ENCODE measurements around the gene FHDC1. TPM values are rescaled to one million over a fixed set of nuclear protein-coding genes. Genes with fewer than 3 reads are reported as not detected.

FHDC1 gene
- total RNA-seq, 1 donor from 2014 or later: 1.5 TPM

DNA sequence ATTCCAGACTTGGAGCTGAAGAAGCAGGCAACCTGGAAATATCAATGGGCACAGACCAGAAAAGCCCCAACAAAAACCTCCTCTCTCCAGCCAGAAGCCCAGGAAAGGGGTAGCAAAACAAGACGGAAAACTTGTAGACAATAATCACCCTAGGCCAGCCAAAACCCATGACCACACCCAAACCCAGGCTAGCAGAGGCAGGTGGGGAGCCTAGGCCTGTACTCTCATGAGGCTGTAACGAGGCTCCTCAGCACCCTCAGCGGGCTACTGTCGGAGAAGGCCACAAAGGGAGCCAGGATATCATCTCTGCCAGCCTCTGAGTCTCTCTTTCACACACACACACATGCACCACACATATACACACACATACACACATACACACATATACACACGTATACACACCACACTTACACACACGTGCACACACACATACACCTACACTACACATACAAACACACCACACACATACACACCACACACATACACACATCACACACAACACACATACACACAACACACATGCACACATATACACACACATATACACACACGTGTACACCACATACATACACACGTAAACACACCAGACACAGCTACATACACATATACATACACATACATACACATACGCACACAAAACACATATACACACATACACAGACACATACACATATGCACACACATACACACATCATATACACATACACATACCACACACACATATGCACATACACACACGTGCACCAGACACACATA lies 90.6 kb downstream of the FHDC1 start:
- H3K9me3 Mint-ChIP-seq (ENCODE audit: unreplicated experiment): peaks cover 20% of the 10 kb centered on the region
- TF ChIP-seq, protein P1, sequence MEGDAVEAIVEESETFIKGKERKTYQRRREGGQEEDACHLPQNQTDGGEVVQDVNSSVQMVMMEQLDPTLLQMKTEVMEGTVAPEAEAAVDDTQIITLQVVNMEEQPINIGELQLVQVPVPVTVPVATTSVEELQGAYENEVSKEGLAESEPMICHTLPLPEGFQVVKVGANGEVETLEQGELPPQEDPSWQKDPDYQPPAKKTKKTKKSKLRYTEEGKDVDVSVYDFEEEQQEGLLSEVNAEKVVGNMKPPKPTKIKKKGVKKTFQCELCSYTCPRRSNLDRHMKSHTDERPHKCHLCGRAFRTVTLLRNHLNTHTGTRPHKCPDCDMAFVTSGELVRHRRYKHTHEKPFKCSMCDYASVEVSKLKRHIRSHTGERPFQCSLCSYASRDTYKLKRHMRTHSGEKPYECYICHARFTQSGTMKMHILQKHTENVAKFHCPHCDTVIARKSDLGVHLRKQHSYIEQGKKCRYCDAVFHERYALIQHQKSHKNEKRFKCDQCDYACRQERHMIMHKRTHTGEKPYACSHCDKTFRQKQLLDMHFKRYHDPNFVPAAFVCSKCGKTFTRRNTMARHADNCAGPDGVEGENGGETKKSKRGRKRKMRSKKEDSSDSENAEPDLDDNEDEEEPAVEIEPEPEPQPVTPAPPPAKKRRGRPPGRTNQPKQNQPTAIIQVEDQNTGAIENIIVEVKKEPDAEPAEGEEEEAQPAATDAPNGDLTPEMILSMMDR (IDR thresholded peaks at IDR 0.05; ENCODE audit: insufficient read depth, low read depth, low read length): no peak
- TF ChIP-seq EZH2 (IDR thresholded peaks at IDR 0.05; ENCODE audit: insufficient read depth, low read length): no peak

DNA sequence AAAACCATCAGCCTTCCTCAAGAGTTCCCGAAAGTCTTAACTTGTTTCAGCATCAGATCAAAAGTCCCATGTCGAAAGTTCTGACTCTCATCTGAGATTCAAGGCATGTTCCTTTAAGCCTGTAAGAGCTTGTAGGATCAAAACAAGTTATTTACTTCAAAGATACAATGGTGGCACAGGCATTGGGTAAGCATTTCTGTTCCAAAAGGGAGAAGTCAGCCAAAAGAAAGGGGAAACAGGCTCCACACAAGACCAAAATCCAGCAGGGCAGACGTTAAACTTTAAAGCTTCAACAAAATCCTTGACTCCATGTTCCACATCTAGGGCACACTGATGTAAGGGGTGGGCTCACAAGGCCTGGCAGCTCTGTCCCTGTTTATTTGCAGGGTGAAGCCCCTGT lies 91.7 kb downstream of the FHDC1 start:
- Mint-ChIP-seq H3K36me3 (ENCODE audit: low read depth, unreplicated experiment) (peaks cover 2% of the 10 kb centered on the region), H3K27ac (ENCODE audit: unreplicated experiment) (no peak overlapping the region), H3K4me3 (ENCODE audit: unreplicated experiment) (no peak overlapping the region), H3K4me1 (ENCODE audit: low read depth, unreplicated experiment) (no peaks in the 10 kb centered on the region), H3K27me3 (ENCODE audit: low read depth, unreplicated experiment) (peaks cover 14% of the 10 kb centered on the region), H3K9me3 (ENCODE audit: unreplicated experiment) (peaks cover 19% of the 10 kb centered on the region)
- Histone ChIP-seq H3K27me3 (ENCODE audit: insufficient read depth, low read length) (peaks cover 2% of the 10 kb centered on the region), H4K20me1 (ENCODE audit: insufficient read depth, low read length) (no peaks in the 10 kb centered on the region), H3K4me3 (ENCODE audit: insufficient read depth, low read depth, low read length) (no peak overlapping the region), H3K27ac (ENCODE audit: low read depth, low read length) (no peak overlapping the region), H3K4me1 (ENCODE audit: insufficient read depth, low read length) (no peaks in the 10 kb centered on the region), H3K36me3 (ENCODE audit: insufficient read depth, low read length) (no peaks in the 10 kb centered on the region), H3K9ac (ENCODE audit: low read length) (no peak overlapping the region), H3K4me2 (ENCODE audit: low read length) (no peak overlapping the region), H3K79me2 (ENCODE audit: insufficient read depth, low read length) (no peaks in the 10 kb centered on the region), H2AFZ (ENCODE audit: low read depth, low read length) (no peak overlapping the region), H3K9me3 (ENCODE audit: insufficient read depth, low read depth, low read length) (no peaks in the 10 kb centered on the region)
- no peak for DNase-seq (ENCODE audit: low read depth)
- FAIRE-seq: no peak
- no peak for TF ChIP-seq EZH2 (IDR thresholded peaks at IDR 0.05; ENCODE audit: insufficient read depth, low read length)
- TF ChIP-seq, protein P1 (IDR thresholded peaks at IDR 0.05; ENCODE audit: insufficient read depth, low read depth, low read length): no peak

More for the DNA sequence above, 90.6 kb downstream of the FHDC1 start:
- Histone ChIP-seq H3K27ac (ENCODE audit: low read depth, low read length) (no peak overlapping the region), H3K27me3 (ENCODE audit: insufficient read depth, low read length) (peaks cover 2% of the 10 kb centered on the region), H3K36me3 (ENCODE audit: insufficient read depth, low read length) (no peaks in the 10 kb centered on the region), H3K79me2 (ENCODE audit: insufficient read depth, low read length) (no peaks in the 10 kb centered on the region), H3K9ac (ENCODE audit: low read length) (no peak overlapping the region), H3K9me3 (ENCODE audit: insufficient read depth, low read depth, low read length) (no peaks in the 10 kb centered on the region), H2AFZ (ENCODE audit: low read depth, low read length) (no peak overlapping the region), H3K4me2 (ENCODE audit: low read length) (no peak overlapping the region), H3K4me3 (ENCODE audit: insufficient read depth, low read depth, low read length) (no peak overlapping the region), H4K20me1 (ENCODE audit: insufficient read depth, low read length) (no peaks in the 10 kb centered on the region), H3K4me1 (ENCODE audit: insufficient read depth, low read length) (no peaks in the 10 kb centered on the region)
- DNase-seq (ENCODE audit: low read depth): no peak
- H3K4me1 Mint-ChIP-seq (ENCODE audit: low read depth, unreplicated experiment): no peaks in the 10 kb centered on the region
- peaks cover 17% of the 10 kb centered on the region for H3K27me3 Mint-ChIP-seq (ENCODE audit: low read depth, unreplicated experiment)
- no peak overlapping the region for H3K4me3 Mint-ChIP-seq (ENCODE audit: unreplicated experiment)
- FAIRE-seq: no peak
- no peak overlapping the region for H3K27ac Mint-ChIP-seq (ENCODE audit: unreplicated experiment)
- H3K36me3 Mint-ChIP-seq (ENCODE audit: low read depth, unreplicated experiment): peaks cover 2% of the 10 kb centered on the region

DNA sequence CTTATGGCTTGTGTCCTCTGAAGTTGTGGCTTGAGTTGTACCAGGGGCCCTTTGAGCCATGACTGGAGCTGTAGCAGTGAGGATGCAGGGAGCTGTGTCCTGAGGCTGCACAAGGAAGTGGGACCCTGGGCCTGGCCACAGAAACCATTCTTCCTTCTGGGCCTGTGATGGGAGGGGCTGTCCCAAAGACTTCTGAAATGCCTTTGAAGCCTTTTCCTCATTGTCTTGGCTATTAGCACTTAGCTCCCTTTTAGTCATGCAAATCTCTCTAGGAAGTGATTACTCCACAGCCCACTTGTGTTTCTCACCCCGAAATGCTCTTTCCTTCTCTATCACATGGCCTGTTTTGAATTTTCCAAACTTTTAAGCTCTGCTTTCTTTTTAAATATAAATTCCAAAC lies 92.4 kb downstream of the FHDC1 start:
- Histone ChIP-seq H4K20me1 (ENCODE audit: insufficient read depth, low read length) (no peaks in the 10 kb centered on the region), H3K27me3 (ENCODE audit: insufficient read depth, low read length) (peaks cover 2% of the 10 kb centered on the region), H3K27ac (ENCODE audit: low read depth, low read length) (no peak overlapping the region), H3K4me1 (ENCODE audit: insufficient read depth, low read length) (no peaks in the 10 kb centered on the region), H3K36me3 (ENCODE audit: insufficient read depth, low read length) (no peaks in the 10 kb centered on the region), H3K9me3 (ENCODE audit: insufficient read depth, low read depth, low read length) (no peaks in the 10 kb centered on the region), H3K79me2 (ENCODE audit: insufficient read depth, low read length) (no peaks in the 10 kb centered on the region), H3K9ac (ENCODE audit: low read length) (no peak overlapping the region), H3K4me3 (ENCODE audit: insufficient read depth, low read depth, low read length) (no peak overlapping the region), H2AFZ (ENCODE audit: low read depth, low read length) (no peak overlapping the region), H3K4me2 (ENCODE audit: low read length) (no peak overlapping the region)
- no peak overlapping the region for H3K4me3 Mint-ChIP-seq (ENCODE audit: unreplicated experiment)
- no peak for TF ChIP-seq EZH2 (IDR thresholded peaks at IDR 0.05; ENCODE audit: insufficient read depth, low read length)
- TF ChIP-seq, protein P1 (IDR thresholded peaks at IDR 0.05; ENCODE audit: insufficient read depth, low read depth, low read length): no peak
- DNase-seq (ENCODE audit: low read depth): no peak
- peaks cover 2% of the 10 kb centered on the region for H3K36me3 Mint-ChIP-seq (ENCODE audit: low read depth, unreplicated experiment)
- H3K27me3 Mint-ChIP-seq (ENCODE audit: low read depth, unreplicated experiment): peaks cover 8% of the 10 kb centered on the region
- no peaks in the 10 kb centered on the region for H3K4me1 Mint-ChIP-seq (ENCODE audit: low read depth, unreplicated experiment)
- H3K27ac Mint-ChIP-seq (ENCODE audit: unreplicated experiment): no peak overlapping the region
- peaks cover 19% of the 10 kb centered on the region for H3K9me3 Mint-ChIP-seq (ENCODE audit: unreplicated experiment)
- no peak for FAIRE-seq

All from astrocyte (in vitro differentiated cells and primary cell).